ENCODE measurements around the gene SLC6A9. TPM values are rescaled to one million over a fixed set of nuclear protein-coding genes. Genes with fewer than 3 reads are reported as not detected.

Gene SLC6A9
- total RNA-seq, 1 donor from 2014 or later = 29.4 TPM

DNA sequence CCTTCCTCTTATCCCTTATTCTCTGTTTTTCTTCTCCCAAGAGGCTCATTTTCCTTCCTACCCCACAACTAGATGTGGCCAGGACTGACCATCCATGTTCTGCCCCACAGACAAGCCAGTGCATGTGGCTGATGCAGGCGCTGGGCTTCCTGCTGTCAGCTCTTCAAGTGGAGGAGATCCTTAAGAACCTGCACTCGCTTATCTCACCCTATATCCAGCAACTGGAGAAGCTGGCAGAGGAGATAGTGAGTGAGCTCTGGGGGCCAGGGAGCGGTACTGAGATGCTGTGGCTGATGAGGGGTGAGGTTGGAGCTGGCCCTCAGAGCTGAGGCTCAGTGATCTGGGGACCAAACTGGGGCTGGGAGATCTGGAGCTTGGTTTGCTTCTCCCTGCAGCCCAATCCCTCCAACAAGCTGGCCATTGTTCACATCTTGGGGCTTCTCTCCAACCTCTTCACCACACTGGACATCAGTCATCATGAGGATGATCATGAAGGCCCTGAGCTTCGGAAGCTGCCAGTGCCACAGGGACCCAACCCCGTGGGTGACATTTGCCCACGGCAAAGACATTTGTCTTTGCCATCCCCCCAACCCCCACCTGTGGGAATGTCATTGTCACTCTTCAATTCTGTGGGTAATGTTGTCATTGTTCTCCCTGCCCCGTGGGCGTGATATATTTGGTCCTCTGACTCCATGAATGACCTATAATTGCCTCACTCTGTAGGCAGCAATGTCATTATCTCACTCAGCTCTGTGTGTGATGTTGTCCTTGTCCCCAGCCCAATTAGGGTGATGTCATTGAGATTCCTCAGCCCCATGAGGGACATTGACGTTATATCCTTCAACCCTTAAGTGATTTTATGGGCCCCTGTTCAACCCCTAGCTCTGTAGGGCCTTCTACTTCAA lies 72.7 kb downstream of the SLC6A9 start:
- TF ChIP-seq, protein P1, sequence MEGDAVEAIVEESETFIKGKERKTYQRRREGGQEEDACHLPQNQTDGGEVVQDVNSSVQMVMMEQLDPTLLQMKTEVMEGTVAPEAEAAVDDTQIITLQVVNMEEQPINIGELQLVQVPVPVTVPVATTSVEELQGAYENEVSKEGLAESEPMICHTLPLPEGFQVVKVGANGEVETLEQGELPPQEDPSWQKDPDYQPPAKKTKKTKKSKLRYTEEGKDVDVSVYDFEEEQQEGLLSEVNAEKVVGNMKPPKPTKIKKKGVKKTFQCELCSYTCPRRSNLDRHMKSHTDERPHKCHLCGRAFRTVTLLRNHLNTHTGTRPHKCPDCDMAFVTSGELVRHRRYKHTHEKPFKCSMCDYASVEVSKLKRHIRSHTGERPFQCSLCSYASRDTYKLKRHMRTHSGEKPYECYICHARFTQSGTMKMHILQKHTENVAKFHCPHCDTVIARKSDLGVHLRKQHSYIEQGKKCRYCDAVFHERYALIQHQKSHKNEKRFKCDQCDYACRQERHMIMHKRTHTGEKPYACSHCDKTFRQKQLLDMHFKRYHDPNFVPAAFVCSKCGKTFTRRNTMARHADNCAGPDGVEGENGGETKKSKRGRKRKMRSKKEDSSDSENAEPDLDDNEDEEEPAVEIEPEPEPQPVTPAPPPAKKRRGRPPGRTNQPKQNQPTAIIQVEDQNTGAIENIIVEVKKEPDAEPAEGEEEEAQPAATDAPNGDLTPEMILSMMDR (IDR thresholded peaks at IDR 0.05; ENCODE audit: unreplicated experiment) = no peak
- Mint-ChIP-seq H3K36me3 (ENCODE audit: insufficient read depth) (peaks cover 10% of the 10 kb centered on the region), H3K9me3 (ENCODE audit: low read depth) (no peaks in the 10 kb centered on the region), H3K4me1 (ENCODE audit: low read depth) (no peaks in the 10 kb centered on the region), H3K27ac (no peak overlapping the region), H3K4me3 (ENCODE audit: low read depth) (no peak overlapping the region), H3K27me3 (no peaks in the 10 kb centered on the region)
- no peak for DNase-seq (ENCODE audit: low spot score, unreplicated experiment)

DNA sequence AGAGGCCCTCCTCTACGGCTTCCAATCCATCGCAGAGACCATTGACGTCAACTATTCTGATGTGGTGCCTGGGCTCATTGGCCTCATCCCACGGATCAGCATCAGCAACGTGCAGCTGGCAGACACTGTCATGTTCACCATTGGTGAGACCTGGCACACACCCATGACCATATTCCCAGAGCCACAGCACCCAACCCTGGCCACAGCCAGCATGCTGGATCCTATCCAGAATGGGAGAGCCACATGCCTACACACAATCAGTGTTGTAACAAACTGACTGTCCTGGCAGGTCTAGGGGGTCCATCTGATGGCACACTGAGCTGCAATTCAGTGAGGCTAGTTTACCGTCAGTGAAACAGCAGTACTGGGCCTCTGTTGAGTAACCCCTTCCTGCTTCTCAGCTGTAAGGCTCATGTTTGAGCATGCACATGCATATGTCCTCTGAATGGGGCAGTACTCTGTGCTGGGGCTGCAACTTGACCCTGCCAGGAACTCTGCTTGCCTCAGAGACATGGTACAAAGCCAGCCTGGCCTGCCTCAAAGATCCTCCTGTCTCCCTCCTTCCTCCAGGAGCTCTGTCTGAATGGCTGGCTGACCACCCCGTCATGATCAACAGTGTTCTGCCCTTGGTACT lies 73.7 kb downstream of the SLC6A9 start:
- peaks cover 6% of the 10 kb centered on the region for H3K4me1 Mint-ChIP-seq (ENCODE audit: low read depth)
- no peak overlapping the region for H3K27ac Mint-ChIP-seq
- TF ChIP-seq, protein P1 (IDR thresholded peaks at IDR 0.05; ENCODE audit: unreplicated experiment) = no peak
- peaks cover 10% of the 10 kb centered on the region for H3K36me3 Mint-ChIP-seq (ENCODE audit: insufficient read depth)
- no peaks in the 10 kb centered on the region for H3K27me3 Mint-ChIP-seq
- no peak for DNase-seq (ENCODE audit: low spot score, unreplicated experiment)
- no peak overlapping the region for H3K4me3 Mint-ChIP-seq (ENCODE audit: low read depth)
- H3K9me3 Mint-ChIP-seq (ENCODE audit: low read depth) = no peaks in the 10 kb centered on the region

DNA sequence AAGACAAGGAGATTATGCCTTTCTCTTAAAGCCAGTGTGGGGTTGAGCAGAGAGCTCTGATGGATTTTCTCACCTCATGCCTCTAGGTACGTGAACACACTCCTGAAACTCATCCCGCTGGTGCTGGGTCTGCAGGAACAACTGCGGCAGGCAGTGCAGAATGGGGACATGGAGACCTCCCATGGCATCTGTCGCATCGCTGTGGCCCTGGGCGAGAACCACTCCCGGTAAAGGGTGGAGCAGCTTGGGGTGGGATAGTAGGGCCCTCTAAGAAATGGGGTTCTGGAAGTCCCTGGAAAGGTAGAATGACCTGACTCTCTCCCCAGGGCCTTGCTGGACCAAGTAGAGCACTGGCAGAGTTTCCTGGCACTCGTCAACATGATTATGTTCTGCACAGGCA lies 75.0 kb downstream of the SLC6A9 start:
- Mint-ChIP-seq H3K36me3 (ENCODE audit: insufficient read depth) (peaks cover 8% of the 10 kb centered on the region), H3K4me1 (ENCODE audit: low read depth) (peaks cover 6% of the 10 kb centered on the region), H3K27me3 (no peaks in the 10 kb centered on the region), H3K9me3 (ENCODE audit: low read depth) (no peaks in the 10 kb centered on the region), H3K27ac (no peak overlapping the region), H3K4me3 (ENCODE audit: low read depth) (no peak overlapping the region)
- TF ChIP-seq, protein P1 (IDR thresholded peaks at IDR 0.05; ENCODE audit: unreplicated experiment) = no peak
- no peak for DNase-seq (ENCODE audit: low spot score, unreplicated experiment)

DNA sequence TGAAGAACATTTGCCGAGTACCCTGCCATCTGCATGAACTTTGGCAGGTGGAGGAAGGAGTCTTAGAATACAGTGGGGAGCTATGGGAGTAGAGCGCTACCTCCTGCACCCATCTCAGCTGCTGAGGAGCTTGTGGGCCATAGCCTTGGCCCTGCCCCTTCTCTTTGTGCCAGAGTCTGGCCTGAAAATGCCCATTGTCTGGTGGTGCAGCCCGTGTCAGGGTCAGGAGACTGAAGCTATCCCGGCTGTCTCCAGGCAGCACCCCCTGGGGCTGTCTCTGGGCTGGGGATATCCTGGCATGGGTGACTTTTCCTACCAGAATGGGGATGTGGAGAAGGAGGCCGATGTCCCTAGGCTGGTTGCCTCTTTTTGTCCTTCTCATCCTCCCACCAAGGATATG lies 77.2 kb downstream of the SLC6A9 start:
- TF ChIP-seq, protein P1 (IDR thresholded peaks at IDR 0.05; ENCODE audit: unreplicated experiment) = no peak
- Mint-ChIP-seq H3K27me3 (no peaks in the 10 kb centered on the region), H3K4me3 (ENCODE audit: low read depth) (no peak overlapping the region), H3K4me1 (ENCODE audit: low read depth) (peaks cover 6% of the 10 kb centered on the region), H3K27ac (peak overlapping the region; percentile 73), H3K9me3 (ENCODE audit: low read depth) (no peaks in the 10 kb centered on the region), H3K36me3 (ENCODE audit: insufficient read depth) (peaks cover 8% of the 10 kb centered on the region)
- no peak for DNase-seq (ENCODE audit: low spot score, unreplicated experiment)

DNA sequence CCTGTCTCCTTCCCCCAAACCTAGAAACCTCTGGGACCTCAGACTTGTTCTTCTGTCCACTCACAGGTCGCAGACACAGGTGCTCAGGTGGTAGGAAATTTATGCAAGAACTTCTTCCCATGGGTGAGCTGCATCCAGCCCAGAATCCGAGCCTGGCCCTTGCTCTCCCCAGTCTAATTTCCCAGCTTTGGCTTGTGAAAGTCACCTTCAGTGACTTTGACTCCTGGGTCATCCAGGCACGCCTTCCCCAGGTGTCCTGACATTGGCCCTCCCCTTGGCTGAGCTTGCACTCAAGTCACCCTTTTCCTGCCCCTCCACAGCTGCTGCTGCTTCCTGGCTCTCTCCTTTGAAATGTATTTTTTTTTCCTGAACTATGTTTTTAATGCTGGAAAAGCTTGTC lies 77.9 kb downstream of the SLC6A9 start:
- H3K36me3 Mint-ChIP-seq (ENCODE audit: insufficient read depth) = peaks cover 6% of the 10 kb centered on the region
- TF ChIP-seq, protein P1 (IDR thresholded peaks at IDR 0.05; ENCODE audit: unreplicated experiment) = no peak
- no peaks in the 10 kb centered on the region for H3K27me3 Mint-ChIP-seq
- H3K27ac Mint-ChIP-seq = peak overlapping the region; percentile 40
- peaks cover 7% of the 10 kb centered on the region for H3K4me1 Mint-ChIP-seq (ENCODE audit: low read depth)
- H3K4me3 Mint-ChIP-seq (ENCODE audit: low read depth) = no peak overlapping the region
- DNase-seq (ENCODE audit: low spot score, unreplicated experiment) = no peak
- no peaks in the 10 kb centered on the region for H3K9me3 Mint-ChIP-seq (ENCODE audit: low read depth)
